HK-2 (cell line): ENCODE results near the gene BPIFA3.

ENCODE experiments used
- DNase-seq: peaks from one replicate; pipeline ENCODE4 v3.0.0-alpha.2; 2018; ENCODE audit not compliant: unreplicated experiment

BPIFA3 gene

GRCh38 chr20:33224399-33224798 is 7.2 kb downstream of the BPIFA3 start:
- DNase-seq = no peak

GRCh38 chr20:33229843-33230242 is 12.7 kb downstream of the BPIFA3 start:
- no peak for DNase-seq

GRCh38 chr20:33231237-33231636 is 14.1 kb downstream of the BPIFA3 start:
- DNase-seq = no peak

DNA sequence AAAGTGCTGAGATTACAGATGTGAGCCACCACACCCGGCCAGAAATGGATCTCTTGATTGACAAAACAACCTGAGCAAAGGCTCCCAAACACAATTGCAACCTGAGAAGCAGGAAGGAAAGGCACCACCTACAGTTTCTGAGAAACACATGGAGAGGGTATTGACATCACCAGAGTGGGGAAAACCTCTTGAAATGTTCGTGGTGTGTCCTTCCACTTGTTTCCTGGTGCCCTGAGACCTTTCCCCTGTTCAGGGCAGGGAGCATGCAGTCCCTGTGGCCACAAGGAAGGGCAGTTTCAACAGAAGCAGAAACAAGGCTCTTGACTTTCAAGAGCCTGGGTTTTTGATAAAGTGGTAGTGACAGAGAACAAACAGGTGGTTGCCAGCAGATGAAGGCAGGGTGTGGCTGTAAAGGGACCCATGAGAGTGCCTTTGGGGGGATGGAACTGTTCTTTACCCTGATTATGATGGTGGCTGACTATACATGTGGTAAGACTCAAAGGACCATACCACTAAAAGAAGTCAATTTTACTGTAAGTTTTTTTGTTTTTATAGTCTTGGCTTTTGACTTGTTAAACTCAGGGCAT is 15.4 kb downstream of the BPIFA3 start:
- no peak for DNase-seq

GRCh38 chr20:33233129-33233774 is 16.1 kb downstream of the BPIFA3 start:
- DNase-seq = no peak

GRCh38 chr20:33234050-33234449 is 16.9 kb downstream of the BPIFA3 start:
- no peak for DNase-seq

DNA sequence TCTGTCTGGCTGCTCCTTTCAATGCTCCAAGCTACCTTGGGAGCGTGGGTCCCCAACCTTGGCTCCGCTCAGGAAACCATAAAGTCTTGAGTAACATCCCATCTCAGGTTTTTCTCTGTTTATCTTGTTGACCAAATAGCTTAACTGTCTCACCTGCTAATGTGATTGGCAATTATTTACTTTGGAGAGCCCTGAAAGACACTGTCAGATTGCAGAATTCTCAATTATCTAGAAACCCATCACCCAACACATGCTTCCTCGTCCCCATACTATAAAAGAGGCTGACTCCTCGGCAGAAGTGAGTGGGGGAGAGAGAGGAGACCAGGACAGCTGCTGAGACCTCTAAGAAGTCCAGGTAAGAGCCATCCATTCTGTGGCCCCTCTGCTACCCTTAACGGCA is 18.5 kb downstream of the BPIFA3 start, which contains the start of gene BPIFA1:
BPIFA1 (plus strand) TSS at position 301 of the 400 bp plus-strand sequence. CDS start 1,716 bp downstream, outside the sequence.
- no peak for DNase-seq

- DNase-seq = no peak
Measured at GRCh38 chr20:33236351-33236750, 19.2 kb downstream of the BPIFA3 start.

DNA sequence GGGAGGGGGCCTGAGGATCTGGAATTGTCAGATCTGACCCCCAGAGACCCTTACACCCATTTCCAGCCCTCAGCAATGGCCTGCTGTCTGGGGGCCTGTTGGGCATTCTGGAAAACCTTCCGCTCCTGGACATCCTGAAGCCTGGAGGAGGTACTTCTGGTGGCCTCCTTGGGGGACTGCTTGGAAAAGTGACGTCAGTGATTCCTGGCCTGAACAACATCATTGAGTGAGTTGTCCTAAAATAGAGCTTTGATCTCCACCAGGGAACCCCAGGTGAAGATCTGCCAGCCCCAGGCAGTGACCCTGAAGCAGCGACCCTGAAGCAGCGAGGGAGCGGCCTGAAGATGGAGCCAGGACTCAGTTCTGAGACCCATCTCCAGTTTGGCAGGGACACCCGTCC is 20.8 kb downstream of the BPIFA3 start:
- no peak for DNase-seq

DNA sequence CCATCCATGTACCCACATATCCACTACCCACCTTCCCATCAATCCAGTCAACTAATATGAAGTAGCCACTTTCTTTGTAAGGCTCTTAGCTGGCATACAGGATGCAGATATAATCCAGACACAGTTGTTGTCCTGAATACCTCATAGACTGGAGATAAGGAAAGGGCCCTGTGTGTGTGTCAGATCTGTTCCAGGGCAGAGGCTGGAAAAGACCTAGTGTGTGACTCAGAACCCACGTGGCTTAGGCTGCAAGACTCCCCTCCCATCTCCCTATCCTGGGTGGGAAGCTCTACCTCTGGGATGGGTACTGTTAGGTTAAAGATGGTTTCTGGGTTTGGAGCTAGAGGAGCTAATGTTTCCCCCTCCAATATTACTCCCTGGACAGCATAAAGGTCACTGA is 22.3 kb downstream of the BPIFA3 start:
- no peak for DNase-seq

DNA sequence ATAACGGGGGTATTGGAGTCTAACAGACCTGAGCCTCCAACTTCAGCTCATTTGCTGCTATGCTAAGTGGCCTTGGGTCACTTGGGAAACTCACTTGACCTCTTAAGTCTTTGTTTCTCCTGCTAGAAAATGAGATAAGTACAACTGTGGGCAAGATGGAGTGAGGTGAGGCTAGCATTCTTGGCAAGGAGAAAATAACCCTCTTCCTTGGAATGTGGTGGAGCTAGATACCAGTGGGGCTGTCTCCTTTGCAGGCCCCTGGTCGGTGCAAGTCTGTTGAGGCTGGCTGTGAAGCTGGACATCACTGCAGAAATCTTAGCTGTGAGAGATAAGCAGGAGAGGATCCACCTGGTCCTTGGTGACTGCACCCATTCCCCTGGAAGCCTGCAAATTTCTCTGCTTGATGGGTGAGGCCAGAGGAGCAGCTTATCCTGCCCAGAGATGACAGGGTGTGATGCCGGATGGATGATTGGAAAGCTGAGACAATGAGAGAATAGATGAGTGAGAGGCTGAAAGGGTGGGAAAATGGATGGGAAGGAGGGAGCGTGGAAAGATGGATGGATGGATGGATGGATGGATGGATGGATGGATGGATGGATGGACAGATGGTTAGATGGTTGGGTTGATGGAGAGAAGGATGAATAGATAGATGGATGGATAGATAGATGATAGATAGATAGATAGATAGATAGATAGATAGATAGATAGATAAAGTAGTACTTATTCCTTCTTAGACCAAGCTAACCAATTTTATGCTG is 23.0 kb downstream of the BPIFA3 start:
- no peak for DNase-seq

DNA sequence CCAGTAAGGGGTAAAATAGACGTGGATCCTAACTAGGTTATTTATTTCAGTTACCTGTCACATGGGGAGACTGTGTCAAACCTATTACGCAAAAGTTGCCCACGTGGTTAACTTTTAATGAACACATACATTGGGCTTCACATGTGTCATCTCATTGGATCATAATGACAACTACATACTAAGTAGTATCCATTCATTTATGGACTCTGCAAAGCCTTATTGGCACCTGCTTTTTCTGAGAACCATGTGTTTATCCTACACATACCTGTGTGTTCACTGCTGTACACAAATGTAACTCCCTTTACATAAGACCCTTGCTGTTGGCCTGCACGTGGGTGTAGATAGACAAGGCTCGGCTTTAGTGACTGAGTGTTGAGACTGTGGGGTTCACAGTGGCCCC is 23.8 kb downstream of the BPIFA3 start:
- no peak for DNase-seq

GRCh38 chr20:33242319-33243100 is 25.4 kb downstream of the BPIFA3 start:
- DNase-seq = no peak

- DNase-seq = no peak
Measured at GRCh38 chr20:33246077-33246476, 28.9 kb downstream of the BPIFA3 start.

DNA sequence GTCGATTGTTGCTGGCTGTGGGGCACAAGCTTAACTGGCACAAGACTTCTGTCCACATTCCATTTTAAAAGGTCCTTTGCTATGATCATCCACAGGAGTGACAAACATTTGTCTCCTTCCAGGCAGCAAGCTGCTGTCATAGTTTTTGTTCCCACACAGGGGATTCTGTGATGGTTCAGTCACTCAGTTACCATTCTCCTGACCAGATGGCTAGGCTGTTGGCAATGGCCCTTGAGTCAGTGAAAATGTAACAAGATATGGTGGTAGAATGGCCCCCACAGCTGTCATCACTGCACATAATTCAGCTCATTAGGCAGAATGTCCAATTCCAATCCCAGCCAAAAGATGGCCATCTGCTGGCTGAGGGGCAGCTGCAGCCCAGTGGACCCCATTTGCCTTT is 32.3 kb downstream of the BPIFA3 start:
- no peak for DNase-seq

DNA sequence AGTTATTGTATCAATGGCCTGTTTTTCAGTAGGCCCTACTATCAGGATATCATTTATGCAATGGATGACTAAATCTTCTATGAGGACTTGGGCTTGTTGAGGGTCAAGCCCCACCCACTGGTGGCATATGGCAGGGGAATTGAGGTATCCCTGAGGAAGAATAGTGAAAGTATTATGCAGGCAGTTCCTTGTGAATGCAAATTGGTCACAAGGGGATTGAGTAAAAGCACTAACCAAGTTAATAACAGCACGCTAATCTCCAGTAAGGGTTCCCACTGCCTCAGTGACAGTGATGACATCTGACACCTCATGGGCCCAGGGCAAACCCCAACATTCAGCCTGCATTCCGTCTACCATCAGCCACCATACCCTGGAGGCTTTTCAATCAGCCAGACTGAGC is 33.5 kb downstream of the BPIFA3 start:
- no peak for DNase-seq

DNA sequence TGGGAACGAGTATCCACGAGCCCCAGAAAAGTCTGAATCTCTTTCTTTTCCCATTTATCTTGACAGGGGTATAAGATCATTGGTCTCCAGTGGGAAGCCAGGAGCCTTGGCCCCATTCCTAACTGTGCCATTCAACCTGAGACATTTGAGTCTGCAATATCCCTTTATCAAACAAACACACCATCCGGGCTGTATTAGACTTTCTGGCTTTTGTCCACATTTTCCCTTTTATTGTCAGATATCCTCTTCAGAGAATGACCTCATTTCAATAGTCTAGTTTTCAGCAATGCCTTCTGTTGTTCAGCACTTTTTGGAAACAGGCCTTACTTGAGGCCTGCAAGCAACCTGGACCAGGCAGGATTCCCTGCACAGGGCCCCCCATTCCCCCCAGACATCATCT is 34.3 kb downstream of the BPIFA3 start:
- DNase-seq = no peak

GRCh38 chr20:33252460-33252859 is 35.3 kb downstream of the BPIFA3 start:
- DNase-seq = no peak

DNA sequence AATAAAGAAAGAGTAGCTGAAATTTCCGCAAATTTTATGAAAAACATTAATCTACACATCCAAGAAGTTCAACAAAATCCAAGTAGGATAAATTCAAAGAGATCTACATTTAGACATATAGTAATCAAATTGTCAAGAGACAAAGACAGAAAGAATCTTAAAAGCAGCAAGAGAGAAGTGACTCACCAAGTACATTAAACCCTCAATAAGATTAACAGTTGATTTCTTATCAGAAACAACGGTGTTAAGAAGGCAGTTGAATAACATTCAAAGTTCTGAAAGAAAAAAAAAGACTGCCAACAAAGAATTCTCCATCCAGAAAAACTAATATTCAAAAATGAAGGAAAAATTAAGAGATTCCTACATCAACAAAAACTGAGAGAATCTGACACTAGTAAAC is 37.9 kb downstream of the BPIFA3 start:
- no peak for DNase-seq

DNA sequence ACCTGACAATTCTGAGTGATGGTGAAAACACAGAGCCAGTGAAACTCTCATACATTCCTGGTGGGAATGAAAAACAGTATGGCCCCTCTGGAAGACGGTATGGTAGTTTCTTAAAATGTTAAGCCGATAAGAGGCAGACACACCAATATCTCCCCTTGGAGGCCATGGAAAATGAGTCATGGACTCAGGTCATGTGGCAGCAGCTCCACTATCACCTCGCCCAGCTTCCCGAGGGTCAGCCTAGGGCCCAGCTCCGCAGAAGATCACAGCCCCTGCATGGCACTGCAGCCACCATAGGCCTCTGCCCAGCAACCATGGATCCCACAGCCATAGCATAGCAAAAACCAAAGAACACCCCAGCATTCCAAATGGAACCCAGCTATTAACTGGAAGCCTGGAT is 40.1 kb downstream of the BPIFA3 start:
- DNase-seq = no peak

DNA sequence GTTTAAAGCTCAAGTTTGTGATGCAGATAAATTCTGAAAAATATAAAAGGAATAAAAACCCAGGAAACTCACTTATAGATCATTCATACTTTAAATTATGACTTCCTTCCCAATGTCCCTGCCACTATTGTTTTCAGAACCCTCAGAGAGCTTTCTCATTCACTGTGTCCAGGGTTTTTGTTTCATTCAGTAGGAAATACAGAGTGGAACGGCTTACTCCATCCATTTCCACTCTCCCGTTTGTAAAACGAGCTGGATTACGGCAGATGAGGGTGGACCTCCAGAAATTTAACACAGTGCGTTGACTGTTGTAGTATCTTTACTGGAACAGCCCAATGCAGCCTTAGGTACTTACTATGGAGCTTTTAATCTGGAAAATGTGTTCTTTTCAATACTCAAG is 42.2 kb downstream of the BPIFA3 start:
- no peak for DNase-seq

GRCh38 chr20:33261465-33261864 is 44.3 kb downstream of the BPIFA3 start:
- DNase-seq = no peak
